Stimulated activated CD4-positive, alpha-beta T cell treated with anti-CD3 and anti-CD28 coated beads, Interleukin-2, amount 100 ng/mL, for 48 hours (primary cell): ENCODE measurements around the gene TBC1D4.

Experiments used
- DNase-seq, 2 donors: peaks; one replicate each; pipeline ENCODE4 v3.0.0-alpha.2; 2020

Gene TBC1D4

DNA sequence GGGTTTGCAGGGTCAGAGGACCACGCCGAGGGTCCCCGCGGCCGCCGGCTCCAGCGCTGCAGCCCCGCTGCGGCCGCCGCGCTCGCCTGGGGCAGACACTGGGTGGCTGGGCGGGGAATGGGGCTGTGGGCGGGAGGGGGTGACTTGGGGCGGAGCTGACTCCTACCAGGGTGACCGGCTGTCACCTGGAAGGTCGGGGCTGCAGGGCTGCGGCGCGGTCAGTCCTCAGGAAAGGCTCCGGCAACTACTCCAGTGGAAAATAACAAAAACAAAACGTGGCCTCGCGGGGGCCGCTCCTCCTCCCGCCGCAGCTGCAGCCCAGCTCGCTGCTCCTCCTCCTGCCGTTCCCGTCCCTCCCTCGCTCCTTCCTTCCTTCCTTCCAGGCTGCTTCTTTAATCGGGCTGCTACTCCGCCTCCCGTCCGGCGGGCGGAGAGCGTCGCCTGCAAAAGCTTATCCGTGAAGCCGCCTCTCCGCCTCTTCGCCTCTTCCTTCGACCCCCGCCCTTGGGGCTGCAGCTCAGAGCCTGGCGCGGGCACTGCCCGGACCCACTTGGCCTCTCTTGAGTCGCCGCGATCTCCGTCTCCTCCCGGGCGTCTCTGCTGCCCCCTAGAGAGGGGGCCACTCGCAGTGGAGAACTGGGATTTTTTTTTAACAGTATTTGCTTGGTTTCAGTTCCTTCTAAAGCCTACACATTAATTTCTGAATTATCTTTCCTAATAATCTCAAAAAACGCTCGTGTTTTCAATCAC, at the start of gene TBC1D4:
TBC1D4 (minus strand) TSS at position 100 of the 750 bp plus-strand sequence. CDS start 402 bp downstream, outside the sequence.
- DNase-seq = peak; percentile 41 to 51

- DNase-seq = no peak
Measured at GRCh38 chr13:75530549-75530961, 48.6 kb upstream of the TBC1D4 start.

DNA sequence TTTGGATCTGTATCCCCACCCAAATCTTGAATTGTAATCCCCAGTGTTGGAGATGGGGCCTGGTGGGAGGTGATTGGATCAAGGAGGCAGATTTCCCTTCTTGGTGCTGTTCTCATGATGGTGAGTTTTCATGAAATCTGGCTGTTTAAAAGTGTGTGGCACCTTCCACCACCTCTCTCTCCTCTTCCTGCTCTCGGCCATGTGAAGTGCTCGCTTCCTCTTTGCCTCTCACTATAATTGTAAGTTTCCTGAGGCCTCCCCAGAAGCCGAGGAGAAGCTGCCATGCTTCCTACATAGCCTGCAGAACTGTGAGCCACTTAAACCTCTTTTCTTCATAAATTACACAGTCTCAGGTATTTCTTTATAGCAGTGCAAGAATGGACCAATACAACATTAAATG, 40.0 kb upstream of the TBC1D4 start:
- no peak for DNase-seq

DNA sequence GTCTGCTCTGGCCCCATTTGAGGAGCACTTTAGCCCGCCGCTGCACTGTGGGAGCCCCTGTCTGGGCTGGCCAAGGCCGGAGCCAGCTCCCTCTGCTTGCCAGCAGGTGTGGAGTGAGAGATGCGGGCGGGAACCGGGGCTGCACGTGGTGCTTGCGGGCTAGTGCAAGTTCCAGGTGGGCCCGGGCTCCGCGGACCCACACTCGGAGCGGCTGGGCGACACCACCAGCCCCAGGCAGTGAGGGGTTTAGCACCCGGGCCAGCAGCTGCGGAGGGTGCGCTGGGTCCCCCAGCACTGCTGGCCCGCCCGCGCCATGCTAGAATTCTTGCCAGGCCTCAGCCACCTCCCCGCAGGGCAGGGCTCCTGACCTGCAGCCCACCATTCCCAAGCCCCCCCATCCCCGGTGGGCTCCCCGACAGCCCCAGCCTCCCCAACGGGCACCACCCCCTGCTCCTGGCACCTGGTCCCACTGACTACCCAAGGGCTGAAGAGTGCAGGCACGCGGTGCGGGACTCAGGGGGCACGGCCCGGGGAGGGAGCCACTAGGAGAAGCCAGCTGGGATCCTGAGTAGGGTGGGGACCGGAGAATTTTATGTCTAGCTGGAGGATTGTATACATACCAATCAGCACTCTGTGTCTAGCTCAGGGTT, 36.6 kb upstream of the TBC1D4 start:
- no peak for DNase-seq

- DNase-seq = no peak
Measured at GRCh38 chr13:75514080-75514995, 32.4 kb upstream of the TBC1D4 start.

DNA sequence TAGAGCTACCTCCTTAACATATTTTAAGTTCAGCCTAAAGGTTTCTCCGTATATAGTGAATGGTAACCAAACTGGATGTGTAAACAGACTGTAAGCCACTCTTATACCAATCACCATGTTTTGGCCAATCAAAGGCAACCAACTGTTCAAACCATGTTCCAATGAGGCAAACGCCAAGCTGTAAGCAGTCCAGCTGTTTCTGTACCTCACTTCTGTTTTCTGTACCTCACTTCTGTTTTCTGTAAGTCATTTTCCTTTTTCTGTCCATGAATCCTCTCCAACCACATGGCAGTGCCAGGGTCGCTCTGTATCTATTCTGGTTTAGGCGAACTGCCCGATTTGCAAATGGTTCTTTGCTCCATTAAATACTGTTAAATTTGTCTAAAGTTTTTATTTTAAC, 31.3 kb upstream of the TBC1D4 start:
- no peak for DNase-seq

DNA sequence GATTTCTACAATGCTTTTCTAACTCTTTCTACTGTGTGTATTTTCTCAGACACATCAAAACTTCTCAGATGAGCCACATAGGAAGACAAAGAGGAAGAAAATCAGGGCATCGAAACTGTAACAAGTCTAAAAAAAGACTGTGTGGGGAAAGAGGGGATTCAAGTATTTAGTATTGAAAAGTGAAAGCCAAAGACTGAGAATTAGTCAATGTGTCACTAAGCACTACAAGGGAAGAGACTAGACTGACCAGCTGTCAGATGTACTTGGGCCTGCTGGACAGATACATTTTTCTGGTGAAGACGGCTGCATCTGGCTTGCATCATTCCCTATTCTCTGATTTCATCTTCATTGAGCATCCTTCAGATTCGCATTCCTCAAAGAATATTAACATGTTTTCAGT, 30.3 kb upstream of the TBC1D4 start:
- DNase-seq = no peak

GRCh38 chr13:75511051-75511625, 29.2 kb upstream of the TBC1D4 start:
- DNase-seq = no peak

- DNase-seq = no peak
Measured at GRCh38 chr13:75508002-75508548, 26.1 kb upstream of the TBC1D4 start.

DNA sequence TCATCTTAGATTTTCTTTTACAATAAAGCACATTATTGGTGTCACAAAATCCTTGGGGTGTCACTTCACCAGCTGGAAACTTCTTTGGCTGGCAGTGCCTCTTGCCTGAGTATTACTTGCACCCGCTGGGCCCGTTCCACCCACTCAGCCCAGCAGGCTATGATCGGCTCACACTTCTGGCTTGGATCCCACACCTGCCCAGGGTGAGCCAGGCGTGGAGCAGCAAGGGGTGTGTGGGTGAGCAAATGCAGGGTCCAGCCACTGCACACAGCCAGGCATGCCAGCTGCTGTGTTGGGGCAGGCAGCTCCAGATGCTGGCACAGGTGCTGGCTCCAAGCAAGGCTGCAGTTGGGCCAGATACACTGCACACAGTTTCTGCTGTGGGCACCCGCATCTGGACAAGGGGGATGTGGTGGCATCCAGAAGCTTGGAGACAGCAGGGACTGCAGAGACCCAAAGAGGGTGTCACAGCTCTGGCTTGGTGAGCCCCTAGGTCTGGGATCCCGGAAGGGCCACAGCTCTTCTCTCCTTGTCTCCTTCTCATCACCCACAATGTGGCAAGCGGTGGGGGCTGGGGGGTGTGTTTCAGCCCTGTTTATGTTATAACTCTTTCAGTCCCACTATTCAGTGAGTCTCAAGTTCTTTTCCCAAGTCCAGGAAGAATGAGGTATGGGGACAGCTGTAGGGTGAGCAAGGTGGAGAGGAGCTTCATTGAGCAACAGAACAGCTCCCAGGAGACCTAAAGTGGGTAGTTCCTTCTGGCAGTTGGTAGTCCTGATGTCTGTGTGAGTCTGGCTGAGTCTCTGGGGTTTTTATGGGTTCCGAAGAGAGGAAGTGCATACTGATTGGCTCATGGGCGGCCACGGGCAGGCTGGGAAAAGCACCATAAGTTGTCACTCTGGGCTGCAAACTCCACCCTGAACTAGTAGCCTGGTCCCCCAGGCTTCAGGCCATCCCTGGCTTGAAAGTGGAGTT, 25.3 kb upstream of the TBC1D4 start:
- DNase-seq = no peak

DNA sequence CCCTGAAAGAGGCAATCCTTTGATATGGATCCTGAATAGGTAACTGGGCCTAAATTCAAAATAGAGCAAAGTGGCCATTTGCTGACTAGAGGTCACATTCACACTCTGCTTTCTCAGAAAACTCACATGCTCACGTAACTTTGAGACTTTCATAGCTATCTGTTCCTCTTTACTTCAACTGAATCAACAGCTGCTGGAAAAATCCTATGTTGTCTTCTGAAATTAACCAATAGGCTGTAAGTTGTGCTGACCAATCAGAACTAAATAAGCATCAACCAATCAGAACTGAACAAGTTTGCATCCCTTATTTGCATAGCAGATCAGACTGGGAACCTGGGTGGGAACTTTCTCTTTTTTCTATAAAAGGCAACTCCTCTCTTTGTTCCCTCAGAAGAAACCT, 24.0 kb upstream of the TBC1D4 start:
- DNase-seq = no peak

- DNase-seq = no peak
Measured at GRCh38 chr13:75505327-75505726, 23.4 kb upstream of the TBC1D4 start.

GRCh38 chr13:75495938-75496337, 14.0 kb upstream of the TBC1D4 start:
- DNase-seq = no peak

DNA sequence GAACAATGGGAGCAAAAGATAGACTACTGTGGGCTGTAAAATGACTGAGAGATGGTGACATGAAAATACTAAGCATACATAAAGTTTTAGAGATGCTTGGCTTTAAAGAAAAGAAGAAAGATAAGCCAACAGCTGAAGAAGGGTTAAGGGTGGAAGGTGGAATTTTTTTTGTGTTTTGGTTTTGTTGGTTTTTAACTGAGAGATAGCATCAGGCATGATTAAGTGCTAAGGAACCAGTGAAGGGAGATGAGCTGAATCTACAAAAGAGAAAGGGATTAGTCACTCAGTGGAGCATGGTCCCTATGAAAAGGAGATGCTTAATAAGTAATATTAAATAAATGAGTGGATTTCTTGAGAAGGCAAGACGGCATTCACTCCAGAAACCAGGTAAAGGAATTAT, 12.5 kb upstream of the TBC1D4 start:
- no peak for DNase-seq

GRCh38 chr13:75493156-75493555, 11.2 kb upstream of the TBC1D4 start:
- DNase-seq = no peak

DNA sequence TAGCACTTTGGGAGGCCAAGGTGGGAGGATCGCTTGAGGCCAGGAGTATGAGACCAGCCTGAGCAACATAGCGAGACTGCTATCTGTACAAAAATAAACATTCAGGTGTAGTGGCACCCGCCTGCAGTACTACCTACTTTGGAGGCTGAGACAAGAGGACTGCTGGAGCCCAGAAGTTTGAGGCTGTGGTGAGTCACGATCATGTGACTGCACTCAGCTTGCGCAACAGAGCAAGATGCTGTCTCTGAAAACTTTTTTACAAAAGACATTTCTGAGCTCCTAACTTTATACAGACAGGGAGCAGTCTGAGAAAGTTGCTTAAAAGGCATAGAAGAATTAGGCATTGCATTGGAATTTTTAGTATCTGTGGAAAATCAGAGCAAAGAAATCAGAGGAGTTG, 10.4 kb upstream of the TBC1D4 start:
- no peak for DNase-seq

GRCh38 chr13:75491376-75491775, 9.4 kb upstream of the TBC1D4 start:
- no peak for DNase-seq

- no peak for DNase-seq
Measured at GRCh38 chr13:75489502-75490263, 7.7 kb upstream of the TBC1D4 start.

- DNase-seq = no peak
Measured at GRCh38 chr13:75486146-75487062, 4.4 kb upstream of the TBC1D4 start.
